ENCODE results near the gene PRAMEF20.

The PRAMEF20 gene

DNA sequence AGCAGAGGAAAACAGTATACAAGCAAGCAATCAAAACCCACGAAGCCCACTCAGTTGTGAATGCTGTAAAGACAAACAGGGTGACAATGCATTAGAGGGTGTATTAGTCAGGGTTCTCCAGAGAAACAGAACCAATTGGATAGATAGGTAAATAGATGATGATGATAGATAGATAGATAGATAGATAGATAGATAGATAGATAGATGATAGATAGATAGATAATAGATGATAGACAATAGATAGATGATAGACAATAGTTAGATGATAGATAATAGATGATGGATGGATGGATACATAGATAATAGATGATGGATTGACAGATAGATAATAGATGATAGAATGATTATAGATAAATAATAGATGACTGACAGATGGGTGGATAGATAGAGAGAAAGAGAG lies 55.3 kb downstream of the PRAMEF20 start:
- no peak for DNase-seq

DNA sequence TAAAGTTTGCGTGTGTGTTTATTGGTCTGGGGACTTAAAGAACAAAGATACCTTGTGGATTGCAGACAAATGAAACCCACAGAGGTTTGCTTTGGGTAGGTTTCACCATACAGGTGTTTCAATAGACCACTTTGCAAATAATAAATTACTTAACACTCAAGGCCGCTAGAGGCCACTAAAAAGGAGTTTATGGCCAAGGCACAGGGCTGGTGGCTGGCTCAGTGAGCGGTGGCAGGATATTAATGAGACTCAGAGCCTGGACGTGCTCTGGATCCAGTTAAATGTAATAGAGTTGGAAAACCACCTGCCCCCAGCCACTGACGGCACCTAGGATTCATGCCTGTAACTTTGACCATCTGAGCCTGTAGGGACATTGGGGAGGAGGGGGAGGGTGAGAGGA lies 59.1 kb downstream of the PRAMEF20 start:
- no peak for DNase-seq
